ENCODE data around the gene INTU.

DNA sequence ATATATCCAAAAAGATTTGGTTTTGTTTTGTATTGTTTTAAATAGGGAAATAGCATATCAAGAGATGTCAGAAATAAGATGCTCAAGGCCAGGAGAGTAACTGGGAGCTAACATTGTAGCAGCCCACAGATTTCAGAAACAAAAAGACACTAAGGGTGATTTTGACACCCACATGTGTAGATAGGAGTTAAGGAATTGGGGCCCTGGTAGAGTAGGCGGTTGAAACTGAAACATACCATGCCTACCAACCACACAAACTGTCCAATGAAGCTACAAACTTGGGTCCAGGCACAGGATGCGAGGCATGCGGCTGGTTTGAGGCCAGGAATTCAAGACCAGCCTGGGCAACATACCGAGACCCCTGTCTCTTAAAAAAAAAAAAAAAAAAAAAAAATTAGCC, 143.1 kb downstream of the INTU start:
- TF ChIP-seq, protein P1, sequence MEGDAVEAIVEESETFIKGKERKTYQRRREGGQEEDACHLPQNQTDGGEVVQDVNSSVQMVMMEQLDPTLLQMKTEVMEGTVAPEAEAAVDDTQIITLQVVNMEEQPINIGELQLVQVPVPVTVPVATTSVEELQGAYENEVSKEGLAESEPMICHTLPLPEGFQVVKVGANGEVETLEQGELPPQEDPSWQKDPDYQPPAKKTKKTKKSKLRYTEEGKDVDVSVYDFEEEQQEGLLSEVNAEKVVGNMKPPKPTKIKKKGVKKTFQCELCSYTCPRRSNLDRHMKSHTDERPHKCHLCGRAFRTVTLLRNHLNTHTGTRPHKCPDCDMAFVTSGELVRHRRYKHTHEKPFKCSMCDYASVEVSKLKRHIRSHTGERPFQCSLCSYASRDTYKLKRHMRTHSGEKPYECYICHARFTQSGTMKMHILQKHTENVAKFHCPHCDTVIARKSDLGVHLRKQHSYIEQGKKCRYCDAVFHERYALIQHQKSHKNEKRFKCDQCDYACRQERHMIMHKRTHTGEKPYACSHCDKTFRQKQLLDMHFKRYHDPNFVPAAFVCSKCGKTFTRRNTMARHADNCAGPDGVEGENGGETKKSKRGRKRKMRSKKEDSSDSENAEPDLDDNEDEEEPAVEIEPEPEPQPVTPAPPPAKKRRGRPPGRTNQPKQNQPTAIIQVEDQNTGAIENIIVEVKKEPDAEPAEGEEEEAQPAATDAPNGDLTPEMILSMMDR (IDR thresholded peaks at IDR 0.05; ENCODE audit: low read depth, low read length), result no peak
- TF ChIP-seq POLR2A (IDR thresholded peaks at IDR 0.05; ENCODE audit: extremely low read depth, insufficient read length), result no peak
- TF ChIP-seq, protein P2, sequence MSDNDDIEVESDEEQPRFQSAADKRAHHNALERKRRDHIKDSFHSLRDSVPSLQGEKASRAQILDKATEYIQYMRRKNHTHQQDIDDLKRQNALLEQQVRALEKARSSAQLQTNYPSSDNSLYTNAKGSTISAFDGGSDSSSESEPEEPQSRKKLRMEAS (IDR thresholded peaks at IDR 0.05; ENCODE audit: low read depth, low read length), result no peak

All from NB4 (cell line).